H9 (cell line): ENCODE results near the gene CLEC20A. TPM values are rescaled to one million over a fixed set of nuclear protein-coding genes. Genes with fewer than 3 reads are reported as not detected.

Source experiments
- DNase-seq: peaks from one replicate; pipeline ENCODE4 v3.0.0-alpha.2; 2017
- H2AFZ ChIP-seq: one replicate; pipeline ENCODE4 v1.6.1; 2013; ENCODE audit warnings: mild to moderate bottlenecking, low read length, control low read depth, moderate library complexity
- H2AK5ac ChIP-seq: 2 replicates; pipeline ENCODE4 v1.6.1; 2013; ENCODE audit warnings: low read length, control low read depth, mixed read lengths; ENCODE audit not compliant: insufficient read length
- H2BK120ac ChIP-seq: one replicate; pipeline ENCODE4 v1.6.1; 2013; ENCODE audit warnings: low read depth, mild to moderate bottlenecking, low read length, control low read depth, inconsistent platforms; ENCODE audit not compliant: poor library complexity, severe bottlenecking
- H2BK12ac ChIP-seq: 2 replicates; pipeline ENCODE4 v1.6.1; 2013; ENCODE audit warnings: low read length, control low read depth, mixed read lengths, low read depth; ENCODE audit not compliant: insufficient read length
- H2BK15ac ChIP-seq: 2 replicates; pipeline ENCODE4 v1.6.1; 2013; ENCODE audit warnings: low read depth, low read length, control low read depth
- H2BK20ac ChIP-seq: one replicate; pipeline ENCODE4 v1.6.1; 2013; ENCODE audit warnings: low read depth, mild to moderate bottlenecking, low read length, control low read depth, inconsistent platforms; ENCODE audit not compliant: poor library complexity, severe bottlenecking
- H2BK5ac ChIP-seq: 2 replicates; pipeline ENCODE4 v1.6.1; 2013; ENCODE audit warnings: low read length, control low read depth, mixed read lengths; ENCODE audit not compliant: insufficient read length
- H3K14ac ChIP-seq: 2 replicates; pipeline ENCODE4 v1.6.1; 2013; ENCODE audit warnings: low read length, control low read depth; ENCODE audit not compliant: insufficient read depth
- H3K18ac ChIP-seq: 2 replicates; pipeline ENCODE4 v1.6.1; 2013; ENCODE audit warnings: low read depth, mild to moderate bottlenecking, mixed read lengths, low read length, control low read depth; ENCODE audit not compliant: insufficient read length
- H3K23ac ChIP-seq: 2 replicates; pipeline ENCODE4 v1.6.1; 2013; ENCODE audit warnings: low read length, control low read depth, mixed read lengths, low read depth; ENCODE audit not compliant: insufficient read length
- H3K23me2 ChIP-seq: 2 replicates; pipeline ENCODE4 v1.6.1; 2013; ENCODE audit warnings: low read depth, mild to moderate bottlenecking, mixed read lengths, low read length, control low read depth; ENCODE audit not compliant: insufficient read length, poor library complexity, severe bottlenecking
- H3K27ac ChIP-seq: 2 replicates; pipeline ENCODE4 v1.5.1; 2013; ENCODE audit warnings: low read length, control low read depth, mixed read lengths, low read depth; ENCODE audit not compliant: insufficient read length
- H3K27me3 ChIP-seq: 2 replicates; pipeline ENCODE4 v1.6.1; 2013; ENCODE audit warnings: low read length, control low read depth, inconsistent platforms; ENCODE audit not compliant: insufficient read depth
- H3K4ac ChIP-seq: 2 replicates; pipeline ENCODE4 v1.6.1; 2013; ENCODE audit warnings: low read depth, mild to moderate bottlenecking, control low read depth, inconsistent platforms, low read length, moderate library complexity
- H3K4me1 ChIP-seq: 2 replicates; pipeline ENCODE4 v1.6.1; 2013; ENCODE audit warnings: low read length, control low read depth, inconsistent platforms; ENCODE audit not compliant: insufficient read depth
- H3K4me2 ChIP-seq: 2 replicates; pipeline ENCODE4 v1.6.1; 2013; ENCODE audit warnings: low read length, control low read depth, mixed read lengths; ENCODE audit not compliant: insufficient read length, insufficient read depth
- H3K56ac ChIP-seq: 2 replicates; pipeline ENCODE4 v1.6.1; 2013; ENCODE audit warnings: low read depth, mild to moderate bottlenecking, mixed read lengths, low read length, control low read depth; ENCODE audit not compliant: insufficient read length
- H3K79me1 ChIP-seq: 2 replicates; pipeline ENCODE4 v1.6.1; 2013; ENCODE audit warnings: low read depth, mild to moderate bottlenecking, moderate library complexity, low read length, control low read depth, inconsistent platforms; ENCODE audit not compliant: insufficient read depth, poor library complexity, severe bottlenecking
- H3K79me2 ChIP-seq: 2 replicates; pipeline ENCODE4 v1.6.1; 2013; ENCODE audit warnings: low read length, control low read depth, inconsistent platforms; ENCODE audit not compliant: insufficient read depth
- H3K9ac ChIP-seq: 2 replicates; pipeline ENCODE4 v1.6.1; 2013; ENCODE audit warnings: low read length, control low read depth, mixed read lengths; ENCODE audit not compliant: insufficient read length; ENCODE audit errors: extremely low read depth
- H3K9me3 ChIP-seq: one replicate; pipeline ENCODE4 v1.6.1; 2013; ENCODE audit warnings: low read depth, low read length, inconsistent platforms; ENCODE audit not compliant: control insufficient read depth
- H3T11ph ChIP-seq: one replicate; pipeline ENCODE4 v1.6.1; 2013; ENCODE audit warnings: mild to moderate bottlenecking, low read length, control low read depth, inconsistent platforms
- H4K20me1 ChIP-seq: one replicate; pipeline ENCODE4 v1.6.1; 2013; ENCODE audit not compliant: control insufficient read depth, insufficient read length, insufficient read depth
- H4K5ac ChIP-seq: 2 replicates; pipeline ENCODE4 v1.6.1; 2013; ENCODE audit warnings: low read depth, mild to moderate bottlenecking, mixed read lengths, low read length, control low read depth; ENCODE audit not compliant: insufficient read length
- H4K8ac ChIP-seq: replicated peaks from 2 replicates; pipeline ENCODE4 v1.6.1; 2013; ENCODE audit warnings: low read length, control low read depth, mixed read lengths, low read depth; ENCODE audit not compliant: insufficient read length
- H4K91ac ChIP-seq: 2 replicates; pipeline ENCODE4 v1.6.1; 2013; ENCODE audit warnings: low read depth, mild to moderate bottlenecking, moderate library complexity, mixed read lengths, low read length, control low read depth; ENCODE audit not compliant: insufficient read length
- H3K27ac Mint-ChIP-seq, 3 experiments: 2 replicates in 2 of 3; 3 replicates in 1 of 3; pipeline ENCODE4 v1.8.0; 2020 to 2021; ENCODE audit warnings: mixed read lengths in 3 of 3, mild to moderate bottlenecking in 1 of 3, moderate library complexity in 1 of 3
- H3K27me3 Mint-ChIP-seq: 2 replicates; pipeline ENCODE4 v1.8.0; 2021; ENCODE audit warnings: low read depth, mild to moderate bottlenecking, moderate library complexity, mixed read lengths
- H3K36me3 Mint-ChIP-seq, 3 experiments: 2 replicates in 2 of 3; 3 replicates in 1 of 3; pipeline ENCODE4 v1.8.0; 2020 to 2021; ENCODE audit warnings: low read depth in 3 of 3, mixed read lengths in 3 of 3; ENCODE audit not compliant: insufficient read depth in 1 of 3
- H3K4me1 Mint-ChIP-seq, 2 experiments: 2 replicates each; pipeline ENCODE4 v1.8.0; 2020; ENCODE audit warnings: mixed read lengths in 2 of 2
- H3K4me3 Mint-ChIP-seq, 2 experiments: 2 replicates in 1 of 2; 3 replicates in 1 of 2; pipeline ENCODE4 v1.8.0; 2020 to 2021; ENCODE audit warnings: mild to moderate bottlenecking in 2 of 2, mixed read lengths in 2 of 2, moderate library complexity in 1 of 2
- H3K9me3 Mint-ChIP-seq, 2 experiments: 2 replicates in 1 of 2; 3 replicates in 1 of 2; pipeline ENCODE4 v1.8.0; 2020; ENCODE audit warnings: mild to moderate bottlenecking in 2 of 2, mixed read lengths in 2 of 2, moderate library complexity in 1 of 2
- WGBS: extraction: QIAGEN DNeasy Blood & Tissue Kit; methylation state at CpG from one replicate; pipeline ENCODE4 v1.1.7; 2013; ENCODE audit warnings: missing lambda C conversion rate, low lambda C conversion rate, mixed read lengths; ENCODE audit not compliant: insufficient read length; ENCODE audit errors: extremely low coverage; 5-methylcytosine and 5-hydroxymethylcytosine counted together
- total RNA-seq: library from RNA; stranded (reverse); gene quantifications from 2 replicates; pipeline ENCODE4 v1.2.1, GENCODE V29; 2021
- TF ChIP-seq, protein P1 (sequence below): fragments of 200-600 bp; sonication (generic); conservative IDR thresholded peaks from 3 replicates; pipeline ENCODE4 v1.8.0; 2021; ENCODE audit warnings: antibody characterized with exemption, mild to moderate bottlenecking

Gene CLEC20A
- total RNA-seq, 1 experiment from 2014 or later = not detected

DNA sequence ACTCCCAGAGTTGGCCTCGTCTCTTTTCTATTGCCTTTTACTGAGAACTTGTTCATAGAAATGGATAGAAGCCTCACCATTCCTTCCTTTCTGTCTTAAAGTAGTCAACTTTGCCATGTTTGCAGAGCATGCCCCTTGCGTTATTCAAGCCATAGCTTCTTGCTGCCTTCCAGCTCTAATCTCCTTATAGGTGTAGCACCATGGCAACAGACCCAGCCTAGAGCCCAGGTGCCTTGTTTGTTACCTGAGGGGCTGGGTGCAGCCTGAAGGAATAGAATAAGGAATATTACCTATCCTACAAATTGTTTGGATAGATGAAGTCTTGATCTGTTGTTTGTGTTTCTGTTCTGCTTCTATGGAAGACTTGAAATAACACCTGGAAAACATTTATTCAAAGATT is 59.9 kb downstream of the CLEC20A start:
- no peaks in the 10 kb centered on the region for H3K23me2 ChIP-seq
- no peak overlapping the region for H3K4me3 Mint-ChIP-seq
- no peak overlapping the region for H3K27ac Mint-ChIP-seq
- no peaks in the 10 kb centered on the region for H3K4me1 ChIP-seq
- no peak overlapping the region for H3K18ac ChIP-seq
- no peak overlapping the region for H3K4ac ChIP-seq
- WGBS = no CpG with 5 or more reads among the region's 2 CpGs
- no peak overlapping the region for H3K27ac ChIP-seq
- H3K14ac ChIP-seq = no peak overlapping the region
- H3K27me3 Mint-ChIP-seq = no peaks in the 10 kb centered on the region
- H3K56ac ChIP-seq = no peak overlapping the region
- H3K9me3 ChIP-seq = no peaks in the 10 kb centered on the region
- no peak overlapping the region for H3T11ph ChIP-seq
- peaks cover 7 to 8% (median 7%) of the 10 kb centered on the region in 3 experiments; a peak in 6 of 7 replicates for H3K36me3 Mint-ChIP-seq
- no peak overlapping the region for H2AFZ ChIP-seq
- no peak overlapping the region for H3K9ac ChIP-seq
- no peak overlapping the region for H2BK5ac ChIP-seq
- H3K79me1 ChIP-seq = no peaks in the 10 kb centered on the region
- DNase-seq = no peak
- H4K91ac ChIP-seq = no peak overlapping the region
- no peak overlapping the region for H4K8ac ChIP-seq
- no peak overlapping the region for H3K23ac ChIP-seq
- H2BK15ac ChIP-seq = no peak overlapping the region
- no peaks in the 10 kb centered on the region for H3K9me3 Mint-ChIP-seq
- no peaks in the 10 kb centered on the region for H3K79me2 ChIP-seq
- TF ChIP-seq, protein P1, sequence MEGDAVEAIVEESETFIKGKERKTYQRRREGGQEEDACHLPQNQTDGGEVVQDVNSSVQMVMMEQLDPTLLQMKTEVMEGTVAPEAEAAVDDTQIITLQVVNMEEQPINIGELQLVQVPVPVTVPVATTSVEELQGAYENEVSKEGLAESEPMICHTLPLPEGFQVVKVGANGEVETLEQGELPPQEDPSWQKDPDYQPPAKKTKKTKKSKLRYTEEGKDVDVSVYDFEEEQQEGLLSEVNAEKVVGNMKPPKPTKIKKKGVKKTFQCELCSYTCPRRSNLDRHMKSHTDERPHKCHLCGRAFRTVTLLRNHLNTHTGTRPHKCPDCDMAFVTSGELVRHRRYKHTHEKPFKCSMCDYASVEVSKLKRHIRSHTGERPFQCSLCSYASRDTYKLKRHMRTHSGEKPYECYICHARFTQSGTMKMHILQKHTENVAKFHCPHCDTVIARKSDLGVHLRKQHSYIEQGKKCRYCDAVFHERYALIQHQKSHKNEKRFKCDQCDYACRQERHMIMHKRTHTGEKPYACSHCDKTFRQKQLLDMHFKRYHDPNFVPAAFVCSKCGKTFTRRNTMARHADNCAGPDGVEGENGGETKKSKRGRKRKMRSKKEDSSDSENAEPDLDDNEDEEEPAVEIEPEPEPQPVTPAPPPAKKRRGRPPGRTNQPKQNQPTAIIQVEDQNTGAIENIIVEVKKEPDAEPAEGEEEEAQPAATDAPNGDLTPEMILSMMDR = no peak
- no peak overlapping the region for H2BK12ac ChIP-seq
- no peak overlapping the region for H3K4me2 ChIP-seq
- H4K20me1 ChIP-seq = no peaks in the 10 kb centered on the region
- H2AK5ac ChIP-seq = no peak overlapping the region
- H2BK120ac ChIP-seq = no peak overlapping the region
- H4K5ac ChIP-seq = no peak overlapping the region
- no peak overlapping the region for H2BK20ac ChIP-seq
- no peaks in the 10 kb centered on the region for H3K27me3 ChIP-seq
- peaks cover 12 to 15% of the 10 kb centered on the region in 2 experiments for H3K4me1 Mint-ChIP-seq
